Stimulated activated CD4-positive, alpha-beta T cell treated with anti-CD3 and anti-CD28 coated beads, Interleukin-4, amount 100 ng/mL, for 24 hours (primary cell): ENCODE results near the gene ITPR1.

Experiments used
- DNase-seq: peaks from one replicate; pipeline ENCODE4 v3.0.0-alpha.2; 2020

Gene ITPR1

GRCh38 chr3:4655145-4656045 is 162.2 kb downstream of the ITPR1 start:
- no peak for DNase-seq

DNA sequence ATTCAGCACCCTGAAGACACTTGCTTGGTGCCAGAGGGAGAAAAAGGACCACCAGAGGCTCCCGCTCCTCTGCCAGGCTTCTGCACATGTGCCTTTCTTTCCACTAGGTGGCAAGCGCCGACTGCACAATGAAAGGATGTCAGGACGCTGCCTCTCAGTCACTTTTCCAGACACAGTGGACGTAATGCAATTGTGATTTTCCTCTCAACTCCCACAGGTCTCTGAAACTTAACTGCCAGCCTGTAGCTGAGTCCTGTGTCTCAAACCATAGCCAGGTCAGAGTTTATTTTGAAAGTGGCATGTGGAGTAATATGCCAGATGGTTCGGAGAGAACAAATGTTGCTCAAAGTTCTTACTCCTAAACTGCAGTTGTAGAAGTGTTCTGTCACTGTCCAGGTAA is 162.9 kb downstream of the ITPR1 start:
- no peak for DNase-seq

- DNase-seq, result no peak
Measured at GRCh38 chr3:4656626-4657328, 163.6 kb downstream of the ITPR1 start.

- no peak for DNase-seq
Measured at GRCh38 chr3:4660936-4661335, 167.8 kb downstream of the ITPR1 start.

GRCh38 chr3:4664412-4664811 is 171.3 kb downstream of the ITPR1 start:
- no peak for DNase-seq

- no peak for DNase-seq
Measured at GRCh38 chr3:4665197-4665596, 172.0 kb downstream of the ITPR1 start.

- no peak for DNase-seq
Measured at GRCh38 chr3:4666071-4666470, 172.9 kb downstream of the ITPR1 start.

GRCh38 chr3:4670352-4670751 is 177.2 kb downstream of the ITPR1 start:
- DNase-seq, result no peak

DNA sequence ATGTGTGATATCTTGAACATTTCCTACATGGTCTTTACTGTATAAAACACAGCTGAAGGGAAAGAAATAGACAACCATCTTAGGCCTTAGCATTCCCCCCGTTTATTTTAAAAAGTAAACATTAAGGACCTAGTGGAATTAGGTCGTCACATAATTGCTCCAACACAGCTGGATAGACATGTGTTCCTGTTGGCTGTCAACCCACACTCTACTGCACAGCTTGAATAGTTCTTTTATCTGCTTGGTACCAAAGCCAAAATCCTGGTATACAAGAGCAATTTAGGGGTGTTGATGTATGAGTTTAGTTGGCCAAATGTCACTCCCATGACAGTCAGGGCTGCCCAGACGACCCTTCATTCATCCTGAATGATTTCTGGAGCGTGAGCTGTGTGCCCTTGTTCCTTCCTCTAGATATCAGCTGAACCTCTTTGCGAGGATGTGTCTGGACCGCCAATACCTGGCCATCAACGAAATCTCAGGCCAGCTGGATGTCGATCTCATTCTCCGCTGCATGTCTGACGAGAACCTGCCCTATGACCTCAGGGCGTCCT is 179.7 kb downstream of the ITPR1 start:
- DNase-seq, result no peak

DNA sequence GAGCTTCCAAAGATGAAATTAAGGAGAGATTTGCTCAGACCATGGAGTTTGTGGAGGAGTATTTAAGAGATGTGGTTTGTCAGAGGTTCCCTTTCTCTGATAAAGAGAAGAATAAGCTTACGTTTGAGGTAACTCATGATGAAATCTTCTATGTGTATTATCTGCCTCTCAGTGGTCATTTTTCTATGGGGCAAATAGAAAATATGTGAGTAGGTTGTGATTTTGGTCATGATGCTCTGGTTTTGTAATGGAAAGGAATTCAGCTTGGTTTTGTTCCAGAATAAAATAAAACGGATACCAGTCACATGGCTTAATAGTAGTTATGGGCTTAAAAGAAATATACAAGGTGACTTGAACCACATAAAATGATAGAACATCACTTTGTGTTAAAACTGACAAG is 181.1 kb downstream of the ITPR1 start:
- no peak for DNase-seq

DNA sequence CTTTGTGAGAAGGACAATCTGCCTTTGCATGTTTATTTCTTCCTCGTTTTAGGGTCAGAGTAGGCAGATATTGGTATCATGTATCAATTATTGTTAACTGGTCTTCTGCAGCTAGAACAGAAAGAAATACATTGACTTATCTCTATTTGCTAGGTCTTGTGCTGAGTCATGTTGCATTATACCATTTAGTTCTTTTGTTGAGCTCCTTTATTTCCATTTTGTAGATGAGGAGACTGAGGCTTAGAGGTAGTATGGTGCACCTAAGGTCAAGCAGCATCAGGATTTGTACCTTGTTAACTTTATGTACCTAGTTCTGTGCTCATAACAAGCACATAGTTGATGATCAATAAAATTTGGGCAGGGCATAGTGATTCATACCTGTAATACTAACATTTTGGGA is 182.6 kb downstream of the ITPR1 start:
- no peak for DNase-seq

DNA sequence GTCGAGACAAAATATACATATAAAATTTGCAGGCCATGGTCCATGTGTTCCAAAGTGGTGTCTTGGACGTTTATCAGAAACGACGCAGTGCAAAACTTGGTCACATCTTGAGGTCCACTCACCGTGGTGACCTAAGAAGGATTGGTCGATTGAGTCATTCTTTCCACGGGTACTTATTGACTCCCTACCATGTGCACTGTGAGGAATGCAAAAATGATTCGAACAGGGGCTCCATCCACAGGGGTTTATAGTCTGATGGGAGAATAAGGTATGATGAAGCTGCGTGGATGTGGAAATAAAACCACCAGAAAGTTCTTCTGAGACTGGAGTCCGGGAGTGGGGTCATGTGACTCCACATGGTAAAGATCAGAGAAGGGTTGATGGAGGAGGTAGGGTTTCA is 185.2 kb downstream of the ITPR1 start:
- no peak for DNase-seq

DNA sequence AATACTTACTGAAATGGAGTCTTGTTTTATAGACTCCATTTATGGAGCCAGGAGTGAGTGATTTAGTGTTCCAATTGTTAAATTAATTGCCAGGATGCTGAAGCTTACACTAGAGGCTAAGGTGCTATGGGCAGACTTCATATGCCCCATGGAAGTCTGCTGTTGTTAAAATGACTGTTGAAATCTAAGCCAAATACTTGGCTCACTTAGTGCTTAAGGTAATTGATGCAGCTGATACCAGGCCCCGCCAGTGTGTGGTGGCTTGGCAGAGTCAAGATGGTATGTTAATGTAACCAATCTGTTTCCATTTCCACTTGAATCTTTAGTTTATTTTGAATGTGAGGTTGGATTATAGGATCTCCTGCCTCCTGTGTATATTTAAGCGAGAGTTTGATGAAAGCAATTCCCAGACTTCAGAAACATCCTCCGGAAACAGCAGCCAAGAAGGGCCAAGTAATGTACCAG is 187.1 kb downstream of the ITPR1 start:
- no peak for DNase-seq

DNA sequence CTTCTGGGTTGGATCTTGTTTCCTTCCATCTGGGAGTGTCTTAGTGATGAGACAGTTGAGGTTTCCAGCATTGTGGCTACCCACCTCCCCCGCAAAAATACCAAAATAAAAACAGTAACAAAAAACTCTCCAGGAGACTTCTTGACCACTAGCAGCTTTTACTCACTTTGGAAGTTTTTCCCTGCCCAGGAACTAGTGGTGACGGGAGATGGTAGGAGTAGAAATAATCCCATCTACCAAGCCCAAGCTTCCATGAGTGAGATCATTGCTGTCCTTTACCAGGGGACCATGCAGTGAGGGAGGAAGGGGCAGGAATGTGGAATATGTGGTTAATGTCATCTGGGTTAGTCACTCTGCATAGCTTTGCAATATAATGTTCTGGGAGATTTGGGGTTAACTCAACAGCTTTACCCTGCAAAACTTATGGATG is 187.7 kb downstream of the ITPR1 start:
- DNase-seq, result no peak

DNA sequence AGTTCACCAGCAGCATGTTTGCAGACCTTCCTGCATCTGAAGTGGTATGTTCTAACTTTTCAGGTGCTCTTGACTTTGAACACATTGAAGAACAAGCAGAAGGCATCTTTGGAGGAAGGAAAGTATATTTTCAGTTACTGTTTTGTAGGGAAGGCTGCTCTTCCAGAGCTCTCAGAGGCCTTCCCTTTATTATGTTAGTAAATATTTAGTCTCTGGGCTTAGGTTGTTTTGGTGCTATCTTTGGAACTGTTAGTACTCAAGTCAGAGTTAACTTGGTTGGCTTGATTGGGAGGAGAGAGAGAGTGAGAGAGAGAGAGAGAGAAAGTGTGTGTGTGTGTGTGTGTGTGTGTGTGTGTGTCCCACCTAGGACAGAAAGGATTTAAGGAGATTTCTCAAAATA is 188.2 kb downstream of the ITPR1 start:
- no peak for DNase-seq

GRCh38 chr3:4684117-4684516 is 191.0 kb downstream of the ITPR1 start:
- DNase-seq, result no peak

GRCh38 chr3:4684976-4685375 is 191.8 kb downstream of the ITPR1 start:
- no peak for DNase-seq

DNA sequence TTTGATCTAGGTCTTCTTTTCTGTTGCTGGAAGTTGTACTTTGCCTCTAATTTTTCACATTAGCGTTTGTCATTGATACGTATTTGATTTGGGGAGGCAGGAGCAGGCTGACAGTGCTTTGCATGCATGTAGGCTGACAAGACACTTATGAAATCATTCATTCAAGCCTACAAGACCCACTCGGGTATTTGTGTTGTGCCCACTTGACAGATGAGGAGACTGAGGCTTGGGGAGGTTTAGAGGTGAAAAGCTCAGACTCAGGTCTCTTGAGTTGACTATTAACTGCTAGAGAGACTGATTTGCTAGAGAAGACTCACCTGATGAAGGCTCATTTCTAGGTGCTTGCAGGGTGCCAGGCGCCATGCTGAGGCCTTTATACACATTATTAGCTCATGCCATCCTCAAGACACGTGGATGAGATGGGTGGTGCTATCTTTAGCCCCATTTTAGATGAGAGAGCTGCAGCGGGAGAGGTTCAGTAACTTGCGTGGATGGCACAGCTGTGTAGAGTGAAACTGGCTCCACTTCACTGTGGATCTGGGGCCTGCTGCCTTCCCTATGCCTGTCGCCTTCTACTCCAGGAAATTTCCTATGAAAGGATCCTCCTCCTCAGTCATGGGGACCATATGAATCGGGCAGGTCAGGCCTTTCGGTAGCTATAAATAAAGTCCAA is 192.7 kb downstream of the ITPR1 start:
- DNase-seq, result no peak

GRCh38 chr3:4686619-4687018 is 193.5 kb downstream of the ITPR1 start:
- DNase-seq, result no peak

GRCh38 chr3:4687167-4687566 is 194.0 kb downstream of the ITPR1 start:
- no peak for DNase-seq

GRCh38 chr3:4687596-4687995 is 194.4 kb downstream of the ITPR1 start:
- DNase-seq, result no peak

DNA sequence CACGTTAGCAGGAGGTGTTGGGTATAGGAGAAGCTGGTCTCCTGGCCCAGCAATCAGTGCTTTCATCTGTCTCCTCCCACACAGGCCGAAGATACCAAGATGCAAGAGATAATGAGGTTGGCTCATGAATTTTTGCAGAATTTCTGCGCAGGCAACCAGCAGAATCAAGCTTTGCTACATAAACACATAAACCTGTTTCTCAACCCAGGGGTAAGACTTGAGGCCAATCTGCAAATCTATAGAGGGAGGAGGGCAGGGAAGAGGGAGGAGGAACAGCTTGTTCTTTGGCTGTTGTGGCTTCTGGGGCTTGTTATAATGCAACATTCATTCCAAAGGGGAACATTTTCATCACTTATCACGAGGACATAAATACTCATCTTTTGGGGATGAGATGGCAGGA is 195.3 kb downstream of the ITPR1 start:
- no peak for DNase-seq

DNA sequence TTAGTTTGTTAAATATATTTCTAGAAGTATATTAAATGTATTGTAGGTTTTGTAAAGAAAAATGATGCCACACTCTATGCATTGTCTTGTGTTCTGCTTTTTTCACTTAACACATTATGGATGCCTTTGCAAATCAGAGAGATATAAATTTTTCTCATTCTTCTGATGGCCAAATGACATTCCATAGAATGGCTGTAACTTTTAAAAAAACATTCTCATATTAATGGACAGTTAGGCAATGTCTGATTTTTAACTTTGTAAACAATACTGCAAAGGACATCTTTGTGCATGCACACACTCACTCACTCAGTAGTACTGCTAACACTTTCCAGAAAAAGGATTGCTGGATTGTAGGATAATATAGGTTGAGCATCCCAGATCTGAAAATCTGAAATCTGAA is 195.9 kb downstream of the ITPR1 start:
- DNase-seq, result no peak
